K562 (cell line): ENCODE results near the gene RYR3.

Experiments used
- EZH2 ChIP-seq: IDR thresholded peaks from 2 replicates; pipeline ENCODE4 v1.6.1; 2012; ENCODE audit warnings: low read depth, mild to moderate bottlenecking, inconsistent platforms, low read length, borderline replicate concordance
- FOS ChIP-seq: IDR thresholded peaks from 3 replicates; pipeline ENCODE4 v1.6.1; 2011; ENCODE audit not compliant: insufficient read length; ENCODE audit errors: extremely low read depth
- HCFC1 ChIP-seq: IDR thresholded peaks from 2 replicates; pipeline ENCODE4 v1.6.1; 2012; ENCODE audit warnings: low read depth, low read length, improper control_type of control experiment
- PHB2 ChIP-seq: fragments of 450-650 bp; IDR thresholded peaks from 2 replicates; pipeline ENCODE4 v1.6.1; 2017; ENCODE audit warnings: low read depth
- SETDB1 ChIP-seq: IDR thresholded peaks from one replicate; pipeline ENCODE4 v1.6.1; 2012; ENCODE audit warnings: low read length, control low read depth, inconsistent platforms

- TF ChIP-seq SETDB1: no peak
- no peak for TF ChIP-seq HCFC1
- no peak for TF ChIP-seq FOS
- TF ChIP-seq EZH2: no peak
- no peak for TF ChIP-seq PHB2
Measured at GRCh38 chr15:33402600-33402999, 91.8 kb downstream of the RYR3 start.
